ENCODE measurements around the gene ASAP3. TPM values are rescaled to one million over a fixed set of nuclear protein-coding genes. Genes with fewer than 3 reads are reported as not detected.

The ASAP3 gene
- total RNA-seq, 1 experiment from 2014 or later: 12.1 TPM

DNA sequence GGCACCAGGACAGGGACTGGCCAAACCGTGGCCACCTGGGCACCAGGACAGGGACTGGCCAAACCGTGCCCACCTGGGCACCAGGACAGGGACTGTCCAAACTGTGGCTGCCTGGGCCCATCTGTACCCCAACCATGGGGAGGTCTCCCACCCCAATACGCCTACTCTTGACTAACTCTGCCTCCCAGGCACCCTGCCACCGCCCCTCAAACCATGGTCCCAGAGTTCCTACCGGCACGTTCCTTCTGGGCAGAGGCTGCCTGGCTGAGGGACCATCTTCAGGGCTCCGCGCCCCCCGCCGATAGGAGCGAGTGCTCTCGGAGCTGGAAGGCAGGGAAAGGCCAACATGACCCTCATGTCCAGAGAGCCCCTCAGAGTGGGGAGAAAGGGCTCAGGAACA, 53.2 kb downstream of the ASAP3 start:
- POLR2A ChIA-PET: no interaction called here
- no peak for DNase-seq
- BruUV-seq (replicated peaks): no TSS peak
- no peaks in the 10 kb centered on the region for H3K4me1 Mint-ChIP-seq (ENCODE audit: low read depth, unreplicated experiment)
- Histone ChIP-seq H3K4me3 (ENCODE audit: low read depth, low read length) (no peak overlapping the region), H3K27me3 (replicated peaks; ENCODE audit: control insufficient read depth, insufficient read depth, low read length) (no peaks in the 10 kb centered on the region), H3K36me3 (ENCODE audit: control insufficient read depth, insufficient read depth, low read length) (no peaks in the 10 kb centered on the region), H3K9me3 (no peaks in the 10 kb centered on the region), H3K4me1 (no peaks in the 10 kb centered on the region)
- H3K36me3 Mint-ChIP-seq (ENCODE audit: insufficient read depth, unreplicated experiment): no peaks in the 10 kb centered on the region
- no peaks in the 10 kb centered on the region for H3K9me3 Mint-ChIP-seq (ENCODE audit: unreplicated experiment)
- intact Hi-C loops (cut with micrococcal nuclease; ENCODE audit: unreplicated experiment): no loop called here
- H3K27ac Mint-ChIP-seq (ENCODE audit: unreplicated experiment): no peak overlapping the region
- H3K27me3 Mint-ChIP-seq (ENCODE audit: insufficient read depth, unreplicated experiment): no peaks in the 10 kb centered on the region
- CTCF ChIA-PET: no interaction called here
- TF ChIP-seq, protein P1, sequence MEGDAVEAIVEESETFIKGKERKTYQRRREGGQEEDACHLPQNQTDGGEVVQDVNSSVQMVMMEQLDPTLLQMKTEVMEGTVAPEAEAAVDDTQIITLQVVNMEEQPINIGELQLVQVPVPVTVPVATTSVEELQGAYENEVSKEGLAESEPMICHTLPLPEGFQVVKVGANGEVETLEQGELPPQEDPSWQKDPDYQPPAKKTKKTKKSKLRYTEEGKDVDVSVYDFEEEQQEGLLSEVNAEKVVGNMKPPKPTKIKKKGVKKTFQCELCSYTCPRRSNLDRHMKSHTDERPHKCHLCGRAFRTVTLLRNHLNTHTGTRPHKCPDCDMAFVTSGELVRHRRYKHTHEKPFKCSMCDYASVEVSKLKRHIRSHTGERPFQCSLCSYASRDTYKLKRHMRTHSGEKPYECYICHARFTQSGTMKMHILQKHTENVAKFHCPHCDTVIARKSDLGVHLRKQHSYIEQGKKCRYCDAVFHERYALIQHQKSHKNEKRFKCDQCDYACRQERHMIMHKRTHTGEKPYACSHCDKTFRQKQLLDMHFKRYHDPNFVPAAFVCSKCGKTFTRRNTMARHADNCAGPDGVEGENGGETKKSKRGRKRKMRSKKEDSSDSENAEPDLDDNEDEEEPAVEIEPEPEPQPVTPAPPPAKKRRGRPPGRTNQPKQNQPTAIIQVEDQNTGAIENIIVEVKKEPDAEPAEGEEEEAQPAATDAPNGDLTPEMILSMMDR (IDR thresholded peaks at IDR 0.05; ENCODE audit: insufficient read depth in 1 of 2, low read depth in 1 of 2, low read length in 1 of 2, severe bottlenecking in 1 of 2, unreplicated experiment in 1 of 2): no peak
- H3K4me3 Mint-ChIP-seq (ENCODE audit: unreplicated experiment): no peak overlapping the region

DNA sequence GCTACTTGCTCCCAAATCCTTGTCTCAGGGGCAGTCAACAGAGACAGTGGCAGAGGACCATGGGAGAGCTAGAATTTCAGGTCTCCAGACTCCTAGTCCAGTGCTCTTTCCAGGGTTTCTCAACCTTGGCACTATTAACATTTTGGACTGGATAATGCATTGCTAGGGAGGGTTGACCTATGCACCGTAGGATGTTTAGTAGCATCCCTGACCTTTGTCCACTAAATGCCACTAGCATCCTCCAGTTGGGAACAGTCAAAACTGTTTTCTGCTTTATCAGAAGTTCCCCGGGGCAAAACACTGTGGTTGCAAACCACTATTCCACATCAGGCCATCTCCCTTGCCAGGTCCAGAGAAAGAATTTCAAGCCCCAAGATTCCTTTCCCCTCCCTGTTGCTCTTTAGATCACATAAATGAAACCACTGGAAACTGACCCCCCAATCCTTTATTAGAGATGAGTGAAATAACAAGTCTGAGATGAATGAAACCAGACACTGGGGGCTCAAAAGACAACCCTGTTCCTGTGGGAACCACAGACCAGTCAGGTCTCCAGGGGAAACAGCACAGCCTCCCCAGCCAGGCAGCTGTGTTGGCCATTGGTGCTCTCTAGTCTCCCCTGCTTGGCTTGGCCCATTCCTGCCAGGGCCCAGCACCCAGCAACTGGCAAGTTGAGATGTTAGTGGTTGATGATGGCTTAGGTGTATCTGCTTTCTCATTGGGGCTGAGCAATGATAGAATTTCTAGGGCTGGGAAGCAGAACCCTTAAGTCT, 55.7 kb downstream of the ASAP3 start:
- Histone ChIP-seq H3K36me3 (ENCODE audit: control insufficient read depth, insufficient read depth, low read length) (no peaks in the 10 kb centered on the region), H3K27me3 (replicated peaks; ENCODE audit: control insufficient read depth, insufficient read depth, low read length) (no peaks in the 10 kb centered on the region), H3K4me3 (ENCODE audit: low read depth, low read length) (no peak overlapping the region), H3K4me1 (peaks cover 3% of the 10 kb centered on the region), H3K9me3 (no peaks in the 10 kb centered on the region)
- no peaks in the 10 kb centered on the region for H3K9me3 Mint-ChIP-seq (ENCODE audit: unreplicated experiment)
- H3K36me3 Mint-ChIP-seq (ENCODE audit: insufficient read depth, unreplicated experiment): peaks cover 16% of the 10 kb centered on the region
- DNase-seq: no peak
- H3K4me3 Mint-ChIP-seq (ENCODE audit: unreplicated experiment): no peak overlapping the region
- peaks cover 3% of the 10 kb centered on the region for H3K4me1 Mint-ChIP-seq (ENCODE audit: low read depth, unreplicated experiment)
- ChIA-PET POLR2A (no interaction called here), CTCF (no interaction called here)
- H3K27me3 Mint-ChIP-seq (ENCODE audit: insufficient read depth, unreplicated experiment): no peaks in the 10 kb centered on the region
- no TSS peak for BruUV-seq (replicated peaks)
- no peak overlapping the region for H3K27ac Mint-ChIP-seq (ENCODE audit: unreplicated experiment)
- TF ChIP-seq, protein P1 (IDR thresholded peaks at IDR 0.05; ENCODE audit: insufficient read depth in 1 of 2, low read depth in 1 of 2, low read length in 1 of 2, severe bottlenecking in 1 of 2, unreplicated experiment in 1 of 2): no peak
- intact Hi-C loops (cut with micrococcal nuclease; ENCODE audit: unreplicated experiment): no loop called here

DNA sequence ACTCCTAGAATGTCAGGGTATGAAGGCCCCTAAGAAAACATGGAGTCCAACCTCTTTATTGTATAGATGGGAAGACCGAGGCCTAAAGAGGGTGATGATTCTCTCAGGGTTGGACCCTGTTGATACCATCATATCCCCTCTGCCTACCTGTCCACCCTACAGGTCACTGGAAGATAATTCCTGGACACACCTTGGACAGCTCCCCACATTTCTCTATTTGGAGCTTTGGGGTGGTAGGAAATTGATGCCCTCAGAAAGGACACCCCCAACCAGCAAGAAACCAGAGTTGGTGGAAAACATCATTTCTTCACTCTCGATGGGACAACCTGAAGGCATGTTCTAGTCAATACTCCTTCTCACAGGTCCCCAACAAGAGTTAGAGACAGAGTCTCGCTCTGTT, 56.4 kb downstream of the ASAP3 start:
- no peaks in the 10 kb centered on the region for H3K9me3 ChIP-seq
- Mint-ChIP-seq H3K27ac (ENCODE audit: unreplicated experiment) (no peak overlapping the region), H3K27me3 (ENCODE audit: insufficient read depth, unreplicated experiment) (no peaks in the 10 kb centered on the region), H3K9me3 (ENCODE audit: unreplicated experiment) (no peaks in the 10 kb centered on the region), H3K4me1 (ENCODE audit: low read depth, unreplicated experiment) (peaks cover 7% of the 10 kb centered on the region), H3K36me3 (ENCODE audit: insufficient read depth, unreplicated experiment) (peaks cover 18% of the 10 kb centered on the region), H3K4me3 (ENCODE audit: unreplicated experiment) (no peak overlapping the region)
- H3K4me1 ChIP-seq: peaks cover 7% of the 10 kb centered on the region
- H3K4me3 ChIP-seq (ENCODE audit: low read depth, low read length): no peak overlapping the region
- H3K27me3 ChIP-seq (replicated peaks; ENCODE audit: control insufficient read depth, insufficient read depth, low read length): no peaks in the 10 kb centered on the region
- H3K36me3 ChIP-seq (ENCODE audit: control insufficient read depth, insufficient read depth, low read length): no peaks in the 10 kb centered on the region
- BruUV-seq (replicated peaks): no TSS peak
- ChIA-PET POLR2A (no interaction called here), CTCF (no interaction called here)
- DNase-seq: no peak
- TF ChIP-seq, protein P1 (IDR thresholded peaks at IDR 0.05; ENCODE audit: insufficient read depth in 1 of 2, low read depth in 1 of 2, low read length in 1 of 2, severe bottlenecking in 1 of 2, unreplicated experiment in 1 of 2): no peak
- intact Hi-C loops (cut with micrococcal nuclease; ENCODE audit: unreplicated experiment): no loop called here
